DOHH2 (cell line): ENCODE data around the gene RAB37.

Experiments
- H3F3A ChIP-seq: fragments of 200-600 bp; sonication (generic), shearing (Covaris generic); 2 replicates; pipeline ENCODE4 v1.6.0; 2016; ENCODE audit warnings: antibody characterized with exemption, mild to moderate bottlenecking; ENCODE audit not compliant: control insufficient read depth, insufficient read depth
- H3K27ac ChIP-seq: fragments of 200-600 bp; sonication (generic); 2 replicates; pipeline ENCODE4 v1.5.1; 2014; ENCODE audit warnings: low read depth, mild to moderate bottlenecking, low read length, moderate library complexity
- H3K27me3 ChIP-seq: fragments of 200-600 bp; sonication (generic); 2 replicates; pipeline ENCODE4 v1.6.1; 2014; ENCODE audit warnings: mild to moderate bottlenecking, low read length, mixed read lengths; ENCODE audit not compliant: control insufficient read depth
- H3K36me3 ChIP-seq: fragments of 200-600 bp; sonication (generic); 2 replicates; pipeline ENCODE4 v1.6.1; 2014; ENCODE audit warnings: mild to moderate bottlenecking, low read length, moderate library complexity, mixed read lengths; ENCODE audit not compliant: control insufficient read depth
- H3K4me1 ChIP-seq: fragments of 200-600 bp; sonication (generic); 2 replicates; pipeline ENCODE4 v1.6.1; 2014; ENCODE audit warnings: mild to moderate bottlenecking, low read length, mixed read lengths; ENCODE audit not compliant: control insufficient read depth
- H3K4me2 ChIP-seq: fragments of 200-600 bp; sonication (generic); 2 replicates; pipeline ENCODE4 v1.6.0; 2014; ENCODE audit warnings: mild to moderate bottlenecking, low read length, moderate library complexity
- H3K4me3 ChIP-seq: fragments of 200-600 bp; sonication (generic); 2 replicates; pipeline ENCODE4 v1.5.1; 2014; ENCODE audit warnings: mild to moderate bottlenecking, low read length, mixed read lengths
- H3K79me2 ChIP-seq: fragments of 200-600 bp; sonication (generic); 2 replicates; pipeline ENCODE4 v1.6.1; 2014; ENCODE audit warnings: mild to moderate bottlenecking, low read length, mixed read lengths; ENCODE audit not compliant: control insufficient read depth
- H3K9me2 ChIP-seq: fragments of 200-600 bp; sonication (generic); replicated peaks from 2 replicates; pipeline ENCODE4 v1.6.1; 2014; ENCODE audit warnings: mild to moderate bottlenecking, low read length, mixed read lengths; ENCODE audit not compliant: control insufficient read depth
- H3K9me3 ChIP-seq: fragments of 200-600 bp; sonication (generic); 2 replicates; pipeline ENCODE4 v1.6.1; 2014; ENCODE audit warnings: antibody characterized with exemption, low read length, mixed read lengths; ENCODE audit not compliant: control insufficient read depth, insufficient read depth
- H4K20me1 ChIP-seq: fragments of 200-600 bp; sonication (generic); 2 replicates; pipeline ENCODE4 v1.6.0; 2014; ENCODE audit warnings: low read depth, mild to moderate bottlenecking, antibody characterized with exemption, low read length, moderate library complexity; ENCODE audit not compliant: control insufficient read depth, insufficient read depth
- EZH2phosphoT487 ChIP-seq: fragments of 200-600 bp; sonication (generic); IDR thresholded peaks from 2 replicates; pipeline ENCODE4 v1.6.1; 2017; ENCODE audit warnings: borderline replicate concordance, mild to moderate bottlenecking, antibody characterized with exemption, low read length, moderate library complexity, mixed read lengths
- TF ChIP-seq, protein P1 (sequence below): fragments of 200-600 bp; sonication (generic); IDR thresholded peaks from one replicate; pipeline ENCODE4 v1.5.1; 2014; ENCODE audit warnings: antibody characterized with exemption, mild to moderate bottlenecking, low read depth, low read length; ENCODE audit not compliant: poor library complexity, severe bottlenecking

RAB37 gene

DNA sequence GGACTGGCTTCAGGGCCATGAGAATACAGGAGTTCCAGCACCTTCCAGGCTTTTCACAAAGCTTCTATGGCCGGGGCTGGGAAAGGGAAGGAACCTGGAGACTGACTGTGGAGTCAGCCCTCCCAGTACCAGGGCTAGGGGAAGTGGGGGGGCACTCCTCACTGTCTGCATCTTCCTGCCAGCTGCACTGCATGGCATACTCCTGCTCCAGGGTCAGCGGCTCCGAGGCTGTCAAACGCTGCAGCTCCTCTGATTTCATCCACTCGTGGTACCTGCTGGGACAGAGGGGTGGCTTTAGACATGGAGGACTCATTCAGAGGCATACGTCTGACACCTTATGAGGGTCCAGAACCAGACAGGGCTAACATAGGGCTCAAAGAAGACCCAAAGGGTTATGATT is 36.4 kb downstream of the RAB37 start:
- Histone ChIP-seq H3K36me3 (peaks cover 58% of the 10 kb centered on the region), H3K4me3 (no peak overlapping the region), H3K79me2 (peaks cover 20% of the 10 kb centered on the region), H4K20me1 (no peaks in the 10 kb centered on the region), H3K4me2 (no peak overlapping the region), H3K9me3 (no peaks in the 10 kb centered on the region), H3F3A (no peaks in the 10 kb centered on the region), H3K4me1 (peaks cover 14% of the 10 kb centered on the region), H3K27ac (no peak overlapping the region), H3K27me3 (no peaks in the 10 kb centered on the region), H3K9me2 (no peaks in the 10 kb centered on the region)
- TF ChIP-seq, protein P1, sequence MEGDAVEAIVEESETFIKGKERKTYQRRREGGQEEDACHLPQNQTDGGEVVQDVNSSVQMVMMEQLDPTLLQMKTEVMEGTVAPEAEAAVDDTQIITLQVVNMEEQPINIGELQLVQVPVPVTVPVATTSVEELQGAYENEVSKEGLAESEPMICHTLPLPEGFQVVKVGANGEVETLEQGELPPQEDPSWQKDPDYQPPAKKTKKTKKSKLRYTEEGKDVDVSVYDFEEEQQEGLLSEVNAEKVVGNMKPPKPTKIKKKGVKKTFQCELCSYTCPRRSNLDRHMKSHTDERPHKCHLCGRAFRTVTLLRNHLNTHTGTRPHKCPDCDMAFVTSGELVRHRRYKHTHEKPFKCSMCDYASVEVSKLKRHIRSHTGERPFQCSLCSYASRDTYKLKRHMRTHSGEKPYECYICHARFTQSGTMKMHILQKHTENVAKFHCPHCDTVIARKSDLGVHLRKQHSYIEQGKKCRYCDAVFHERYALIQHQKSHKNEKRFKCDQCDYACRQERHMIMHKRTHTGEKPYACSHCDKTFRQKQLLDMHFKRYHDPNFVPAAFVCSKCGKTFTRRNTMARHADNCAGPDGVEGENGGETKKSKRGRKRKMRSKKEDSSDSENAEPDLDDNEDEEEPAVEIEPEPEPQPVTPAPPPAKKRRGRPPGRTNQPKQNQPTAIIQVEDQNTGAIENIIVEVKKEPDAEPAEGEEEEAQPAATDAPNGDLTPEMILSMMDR = no peak
- no peak for TF ChIP-seq EZH2phosphoT487

DNA sequence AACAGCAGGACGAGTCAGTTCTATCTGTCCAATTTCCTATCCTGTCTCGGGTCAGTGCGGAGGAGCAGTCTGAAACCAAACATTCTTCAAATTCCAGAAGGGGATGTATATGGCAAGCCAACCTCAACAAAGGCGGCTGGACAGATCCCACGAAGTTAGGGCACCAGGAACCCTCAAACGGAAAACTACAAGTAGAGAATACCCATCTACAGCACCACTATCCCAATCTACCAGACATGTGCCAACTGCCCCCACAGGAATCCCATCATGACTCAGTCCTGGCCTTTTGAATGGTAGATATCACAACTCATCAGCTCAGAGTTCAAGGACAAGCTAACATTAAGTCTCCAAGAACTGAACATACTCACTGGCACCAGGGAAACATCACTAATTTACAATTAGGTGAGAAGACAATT is 36.8 kb downstream of the RAB37 start:
- H3K36me3 ChIP-seq = peaks cover 53% of the 10 kb centered on the region
- H4K20me1 ChIP-seq = no peaks in the 10 kb centered on the region
- TF ChIP-seq EZH2phosphoT487 = no peak
- TF ChIP-seq, protein P1 = no peak
- H3K27me3 ChIP-seq = no peaks in the 10 kb centered on the region
- no peak overlapping the region for H3K4me3 ChIP-seq
- peaks cover 14% of the 10 kb centered on the region for H3K4me1 ChIP-seq
- H3F3A ChIP-seq = no peaks in the 10 kb centered on the region
- H3K27ac ChIP-seq = no peak overlapping the region
- no peaks in the 10 kb centered on the region for H3K9me3 ChIP-seq
- no peaks in the 10 kb centered on the region for H3K9me2 ChIP-seq
- peaks cover 20% of the 10 kb centered on the region for H3K79me2 ChIP-seq
- no peak overlapping the region for H3K4me2 ChIP-seq

DNA sequence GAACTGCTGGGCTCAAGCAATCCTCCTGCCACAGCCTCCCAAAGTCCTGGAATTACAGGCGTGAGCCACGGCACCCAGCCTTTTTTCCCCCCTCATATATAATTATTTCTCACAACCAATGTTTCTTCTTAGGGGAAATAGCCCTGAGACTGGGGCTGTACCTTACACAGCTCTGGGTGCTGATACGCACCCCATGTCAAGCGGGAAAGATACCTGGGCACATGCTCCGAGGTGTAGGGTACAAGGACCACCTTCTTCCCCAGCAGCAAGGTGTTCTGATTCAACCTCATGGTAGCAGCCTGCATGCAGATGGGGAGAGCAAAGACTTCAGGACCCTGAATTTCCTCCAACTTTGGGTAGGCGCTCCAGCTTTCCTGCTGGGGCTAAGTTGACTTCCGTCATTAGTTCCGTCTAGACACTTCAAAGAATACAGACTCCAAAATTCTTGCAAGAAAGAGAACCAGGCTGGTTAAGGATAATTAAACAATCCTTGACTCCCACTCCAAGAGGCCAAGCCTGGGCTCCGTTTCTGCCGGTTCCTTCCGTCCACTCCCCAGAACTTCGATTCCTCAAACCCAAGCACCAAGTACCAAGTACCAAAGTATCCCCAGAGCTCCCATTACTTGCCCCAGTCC is 38.5 kb downstream of the RAB37 start:
- H3K4me3 ChIP-seq = peak overlapping the region; percentile 89
- peaks cover 20% of the 10 kb centered on the region for H3K79me2 ChIP-seq
- no peaks in the 10 kb centered on the region for H3K27me3 ChIP-seq
- no peaks in the 10 kb centered on the region for H3K9me3 ChIP-seq
- peak overlapping the region; percentile 67 for H3K4me2 ChIP-seq
- peaks cover 38% of the 10 kb centered on the region for H3K36me3 ChIP-seq
- peaks cover 9% of the 10 kb centered on the region; the same call in 1 of the 2 replicates for H4K20me1 ChIP-seq
- peak overlapping the region; percentile 42; the same call in 1 of the 2 replicates for H3K27ac ChIP-seq
- no peak for TF ChIP-seq EZH2phosphoT487
- TF ChIP-seq, protein P1 = no peak
- peaks cover 12% of the 10 kb centered on the region for H3F3A ChIP-seq
- peaks cover 31% of the 10 kb centered on the region for H3K4me1 ChIP-seq
- H3K9me2 ChIP-seq = no peaks in the 10 kb centered on the region
